ENCODE data around the gene LUM.

DNA sequence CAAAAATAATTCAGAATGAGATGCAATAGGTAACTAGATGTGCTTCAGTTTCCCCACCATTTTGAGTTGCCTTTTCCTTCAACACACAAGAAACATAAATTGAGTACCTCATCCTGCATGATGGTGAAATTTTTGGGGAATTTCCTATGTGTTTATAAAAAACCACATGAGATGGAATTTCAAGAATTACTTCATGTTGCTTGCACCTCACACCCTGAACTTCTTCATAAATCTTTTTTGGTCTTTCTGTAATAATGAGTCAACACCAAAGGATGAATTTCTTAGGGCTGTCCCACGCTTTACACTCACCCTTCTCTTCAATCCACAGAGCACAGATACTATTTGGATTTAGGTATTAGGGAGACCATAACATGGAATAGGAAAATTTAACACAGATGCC is 22.6 kb upstream of the LUM start:
- TF ChIP-seq POLR2A (IDR thresholded peaks at IDR 0.05) = no peak
- TF ChIP-seq, protein P1, sequence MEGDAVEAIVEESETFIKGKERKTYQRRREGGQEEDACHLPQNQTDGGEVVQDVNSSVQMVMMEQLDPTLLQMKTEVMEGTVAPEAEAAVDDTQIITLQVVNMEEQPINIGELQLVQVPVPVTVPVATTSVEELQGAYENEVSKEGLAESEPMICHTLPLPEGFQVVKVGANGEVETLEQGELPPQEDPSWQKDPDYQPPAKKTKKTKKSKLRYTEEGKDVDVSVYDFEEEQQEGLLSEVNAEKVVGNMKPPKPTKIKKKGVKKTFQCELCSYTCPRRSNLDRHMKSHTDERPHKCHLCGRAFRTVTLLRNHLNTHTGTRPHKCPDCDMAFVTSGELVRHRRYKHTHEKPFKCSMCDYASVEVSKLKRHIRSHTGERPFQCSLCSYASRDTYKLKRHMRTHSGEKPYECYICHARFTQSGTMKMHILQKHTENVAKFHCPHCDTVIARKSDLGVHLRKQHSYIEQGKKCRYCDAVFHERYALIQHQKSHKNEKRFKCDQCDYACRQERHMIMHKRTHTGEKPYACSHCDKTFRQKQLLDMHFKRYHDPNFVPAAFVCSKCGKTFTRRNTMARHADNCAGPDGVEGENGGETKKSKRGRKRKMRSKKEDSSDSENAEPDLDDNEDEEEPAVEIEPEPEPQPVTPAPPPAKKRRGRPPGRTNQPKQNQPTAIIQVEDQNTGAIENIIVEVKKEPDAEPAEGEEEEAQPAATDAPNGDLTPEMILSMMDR (IDR thresholded peaks at IDR 0.05) = no peak
